ENCODE data around the gene GBA3.

DNA sequence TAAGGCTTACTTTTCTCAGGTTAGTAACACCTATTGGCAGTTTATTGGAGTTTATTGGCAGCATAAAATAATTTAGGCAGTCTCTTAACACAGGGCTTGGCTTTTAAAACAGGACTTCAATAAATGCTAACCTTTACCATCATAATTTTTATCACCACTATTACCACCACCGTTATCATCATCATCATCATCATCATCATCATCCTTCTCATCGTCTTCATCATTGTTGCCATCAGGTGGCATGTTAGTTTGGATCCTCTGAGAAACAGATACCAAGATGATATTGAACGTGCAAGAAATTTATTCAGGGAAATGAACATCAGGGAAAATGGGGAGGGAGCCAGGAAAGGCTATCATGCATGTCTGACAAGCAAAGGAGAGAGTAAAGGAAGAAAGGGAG lies 16.2 kb downstream of the GBA3 start:
- TF ChIP-seq, protein P1, sequence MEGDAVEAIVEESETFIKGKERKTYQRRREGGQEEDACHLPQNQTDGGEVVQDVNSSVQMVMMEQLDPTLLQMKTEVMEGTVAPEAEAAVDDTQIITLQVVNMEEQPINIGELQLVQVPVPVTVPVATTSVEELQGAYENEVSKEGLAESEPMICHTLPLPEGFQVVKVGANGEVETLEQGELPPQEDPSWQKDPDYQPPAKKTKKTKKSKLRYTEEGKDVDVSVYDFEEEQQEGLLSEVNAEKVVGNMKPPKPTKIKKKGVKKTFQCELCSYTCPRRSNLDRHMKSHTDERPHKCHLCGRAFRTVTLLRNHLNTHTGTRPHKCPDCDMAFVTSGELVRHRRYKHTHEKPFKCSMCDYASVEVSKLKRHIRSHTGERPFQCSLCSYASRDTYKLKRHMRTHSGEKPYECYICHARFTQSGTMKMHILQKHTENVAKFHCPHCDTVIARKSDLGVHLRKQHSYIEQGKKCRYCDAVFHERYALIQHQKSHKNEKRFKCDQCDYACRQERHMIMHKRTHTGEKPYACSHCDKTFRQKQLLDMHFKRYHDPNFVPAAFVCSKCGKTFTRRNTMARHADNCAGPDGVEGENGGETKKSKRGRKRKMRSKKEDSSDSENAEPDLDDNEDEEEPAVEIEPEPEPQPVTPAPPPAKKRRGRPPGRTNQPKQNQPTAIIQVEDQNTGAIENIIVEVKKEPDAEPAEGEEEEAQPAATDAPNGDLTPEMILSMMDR (IDR thresholded peaks at IDR 0.05; ENCODE audit: insufficient read depth, low read length, poor library complexity, severe bottlenecking): no peak
- no peak for TF ChIP-seq EZH2phosphoT487 (conservative IDR thresholded peaks at IDR 0.05; ENCODE audit: low read length)
